Natural killer cell (primary cell): Measurements from ENCODE around the gene KIN. TPM values are rescaled to one million over a fixed set of nuclear protein-coding genes. Genes with fewer than 3 reads are reported as not detected.

Source experiments
- ATAC-seq, 3 donors: fragments of 150-1000 bp in 2 of 3; fragments of 200-7000 bp in 1 of 3; cut with Tn5 transposase; 1 replicate in 1 of 3; 2 replicates in 2 of 3; pipeline ENCODE4 v1.10.0; 2021; ENCODE audit warnings: mild to moderate bottlenecking in 2 of 3, moderate library complexity in 2 of 3
- DNase-seq, 2 donors: peaks; one replicate each; pipeline versions ENCODE4 v3.0.0 to v3.0.0-alpha.2; 2013 to 2021; ENCODE audit warnings: mixed read lengths in 1 of 2
- H3K27ac ChIP-seq: one replicate; pipeline ENCODE4 v1.5.1; 2013; ENCODE audit warnings: mild to moderate bottlenecking, low read length
- H3K27me3 ChIP-seq: one replicate; pipeline ENCODE4 v1.6.1; 2013; ENCODE audit warnings: low read length; ENCODE audit not compliant: control insufficient read depth, insufficient read depth
- H3K36me3 ChIP-seq: one replicate; pipeline ENCODE4 v1.6.1; 2013; ENCODE audit warnings: low read length; ENCODE audit not compliant: control insufficient read depth, insufficient read depth
- H3K4me1 ChIP-seq: one replicate; pipeline ENCODE4 v1.6.1; 2013; ENCODE audit warnings: low read length; ENCODE audit not compliant: control insufficient read depth, insufficient read depth
- H3K4me3 ChIP-seq: one replicate; pipeline ENCODE4 v1.5.1; 2013; ENCODE audit warnings: low read length
- H3K9me3 ChIP-seq: one replicate; pipeline ENCODE4 v1.6.1; 2013; ENCODE audit warnings: low read length; ENCODE audit not compliant: control insufficient read depth, insufficient read depth
- H3K27ac Mint-ChIP-seq, 2 donors: one replicate each; pipeline ENCODE4 v1.8.0; 2022; ENCODE audit warnings: mild to moderate bottlenecking in 2 of 2, mixed read lengths in 2 of 2, moderate library complexity in 1 of 2
- H3K27me3 Mint-ChIP-seq, 2 donors: one replicate each; pipeline ENCODE4 v1.8.0; 2022; ENCODE audit warnings: low read depth in 2 of 2, mixed read lengths in 2 of 2
- H3K36me3 Mint-ChIP-seq: one replicate; pipeline ENCODE4 v1.8.0; 2022; ENCODE audit warnings: mixed read lengths
- H3K4me1 Mint-ChIP-seq, 2 donors: one replicate each; pipeline ENCODE4 v1.8.0; 2022; ENCODE audit warnings: mixed read lengths in 2 of 2
- H3K4me3 Mint-ChIP-seq: one replicate; pipeline ENCODE4 v1.8.0; 2022; ENCODE audit warnings: mild to moderate bottlenecking, moderate library complexity, mixed read lengths
- H3K9me3 Mint-ChIP-seq, 2 donors: one replicate each; pipeline ENCODE4 v1.8.0; 2022; ENCODE audit warnings: mixed read lengths in 2 of 2
- CTCF ChIP-seq: fragments of 200-600 bp; IDR thresholded peaks from one replicate; pipeline ENCODE4 v1.8.0; 2022; ENCODE audit warnings: antibody characterized with exemption
- WGBS: methylation state at CpG from one replicate; pipeline ENCODE4 v1.1.7; 2013; ENCODE audit warnings: missing lambda C conversion rate; ENCODE audit not compliant: insufficient coverage; 5-methylcytosine and 5-hydroxymethylcytosine counted together
- intact Hi-C: fragments of 100-400 bp; cut with micrococcal nuclease; formaldehyde crosslinking; loops from one replicate; pipeline ENCODE4 v1.14.2; 2022
- total RNA-seq, 4 donors: library from RNA; stranded (reverse); fragments of 120-200 nt in 1 of 4; gene quantifications; one replicate each; pipeline versions ENCODE4 v1.2.3 to v1.2.4, GENCODE V29; 2013 to 2022

KIN gene, protein sequence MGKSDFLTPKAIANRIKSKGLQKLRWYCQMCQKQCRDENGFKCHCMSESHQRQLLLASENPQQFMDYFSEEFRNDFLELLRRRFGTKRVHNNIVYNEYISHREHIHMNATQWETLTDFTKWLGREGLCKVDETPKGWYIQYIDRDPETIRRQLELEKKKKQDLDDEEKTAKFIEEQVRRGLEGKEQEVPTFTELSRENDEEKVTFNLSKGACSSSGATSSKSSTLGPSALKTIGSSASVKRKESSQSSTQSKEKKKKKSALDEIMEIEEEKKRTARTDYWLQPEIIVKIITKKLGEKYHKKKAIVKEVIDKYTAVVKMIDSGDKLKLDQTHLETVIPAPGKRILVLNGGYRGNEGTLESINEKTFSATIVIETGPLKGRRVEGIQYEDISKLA
- 10 to 100 TPM; 12.3 to 16.6 (median 14.2) TPM for total RNA-seq
- 17.8 TPM for total RNA-seq (2013)

- H3K27ac Mint-ChIP-seq: no peak within 1 kb of the TSS
- DNase-seq (peak; percentile 96 to 99), ATAC-seq (peak; percentile 96 to 98 (median 96))
- H3K27me3 ChIP-seq: no peaks in the 10 kb centered on the region
- peaks cover 9% of the 10 kb centered on the region for H3K36me3 ChIP-seq
- peaks cover 19% of the 10 kb centered on the region for H3K4me1 ChIP-seq
- no peaks in the 10 kb centered on the region for H3K27me3 Mint-ChIP-seq
- H3K9me3 ChIP-seq: no peaks in the 10 kb centered on the region
- peak within 1 kb of the TSS; percentile 87 for H3K4me3 ChIP-seq
- peak within 1 kb of the TSS; percentile 63 for H3K27ac ChIP-seq
- TF ChIP-seq CTCF: no peak
- H3K36me3 Mint-ChIP-seq: no peaks in the 10 kb centered on the region
- intact Hi-C loops: loop anchor here (1.0 kb wide), 1 partner anchor 30 kb away; the partner anchor contains the start of gene TAF3
- no peaks in the 10 kb centered on the region for H3K9me3 Mint-ChIP-seq
- WGBS: under 1% methylated on average over 59 of the region's 59 CpGs
- peaks cover 38 to 45% of the 10 kb centered on the region in 2 donors for H3K4me1 Mint-ChIP-seq
- H3K4me3 Mint-ChIP-seq: no peak within 1 kb of the TSS
These were observed at the start of gene KIN, which contains the start of gene ATP5F1C for GRCh38 chr10:7787857-7788638. TSS of gene KIN (minus strand) at chr10:7787993. CDS start at chr10:7787933, 60 bp downstream. TSS of gene ATP5F1C (plus strand) at chr10:7788177. CDS start at chr10:7788208, 31 bp downstream.

- no peak for TF ChIP-seq CTCF
- Mint-ChIP-seq H3K27ac (no peak overlapping the region), H3K4me1 (peaks cover 30 to 34% of the 10 kb centered on the region in 2 donors), H3K36me3 (no peaks in the 10 kb centered on the region), H3K27me3 (no peaks in the 10 kb centered on the region), H3K4me3 (no peak overlapping the region), H3K9me3 (no peaks in the 10 kb centered on the region)
- no peaks in the 10 kb centered on the region for H3K27me3 ChIP-seq
- H3K27ac ChIP-seq: no peak overlapping the region
- H3K4me1 ChIP-seq: no peaks in the 10 kb centered on the region
- 100% methylated on average over 1 of the region's 2 CpGs for WGBS
- H3K36me3 ChIP-seq: no peaks in the 10 kb centered on the region
- intact Hi-C loops: no loop called here
- H3K9me3 ChIP-seq: no peaks in the 10 kb centered on the region
- ATAC-seq (no peak), DNase-seq (no peak)
- no peak overlapping the region for H3K4me3 ChIP-seq
These were observed 48.8 kb upstream of the KIN start for GRCh38 chr10:7836571-7836970.

- no peak overlapping the region for H3K27ac Mint-ChIP-seq
- no peaks in the 10 kb centered on the region for H3K9me3 Mint-ChIP-seq
- no peak for ATAC-seq
- Histone ChIP-seq H3K36me3 (no peaks in the 10 kb centered on the region), H3K4me1 (no peaks in the 10 kb centered on the region), H3K27ac (no peak overlapping the region), H3K9me3 (no peaks in the 10 kb centered on the region), H3K4me3 (no peak overlapping the region), H3K27me3 (no peaks in the 10 kb centered on the region)
- no peak for DNase-seq
- no peak overlapping the region for H3K4me3 Mint-ChIP-seq
- peaks cover 35 to 48% of the 10 kb centered on the region in 2 donors for H3K4me1 Mint-ChIP-seq
- intact Hi-C loops: no loop called here
- 90% methylated on average over 2 of the region's 3 CpGs for WGBS
- no peaks in the 10 kb centered on the region for H3K27me3 Mint-ChIP-seq
- H3K36me3 Mint-ChIP-seq: no peaks in the 10 kb centered on the region
- TF ChIP-seq CTCF: no peak
These were observed 46.5 kb upstream of the KIN start for GRCh38 chr10:7834262-7834661.
